ENCODE data around the gene FNIP1.
"Not testable (repeated sequence)": the region's sequence is repeated elsewhere in the genome, so short reads cannot be mapped to it uniquely, and the experiment has no call there.

Gene FNIP1

GRCh38 chr5:131786900-131787692, 9.7 kb downstream of the FNIP1 start:
- DNase-seq (ENCODE audit: low read depth in 3 of 3) = no peak

- DNase-seq (ENCODE audit: low read depth in 3 of 3) = no peak
Observed at GRCh38 chr5:131786036-131786435, 10.8 kb downstream of the FNIP1 start.

DNA sequence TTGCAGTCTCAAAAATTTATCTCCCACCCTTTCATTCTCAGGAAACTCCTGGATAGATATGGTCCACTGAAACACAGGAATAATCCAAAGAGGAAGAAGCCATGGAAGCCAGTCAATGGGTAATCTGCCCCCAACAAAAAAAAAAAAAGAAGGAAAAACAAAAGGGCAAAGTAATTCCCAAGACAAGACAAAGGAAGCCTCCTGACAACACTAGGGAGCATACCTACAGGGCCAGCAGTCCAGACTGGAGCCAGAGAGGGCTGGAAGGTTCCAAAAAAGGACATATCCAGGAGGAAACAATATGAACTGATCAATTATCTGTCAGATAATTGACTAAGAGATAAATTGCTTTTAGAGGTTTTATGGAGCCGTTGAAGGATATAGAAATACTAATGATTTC, 12.9 kb downstream of the FNIP1 start:
- no peak for DNase-seq (ENCODE audit: low read depth in 3 of 3)

DNA sequence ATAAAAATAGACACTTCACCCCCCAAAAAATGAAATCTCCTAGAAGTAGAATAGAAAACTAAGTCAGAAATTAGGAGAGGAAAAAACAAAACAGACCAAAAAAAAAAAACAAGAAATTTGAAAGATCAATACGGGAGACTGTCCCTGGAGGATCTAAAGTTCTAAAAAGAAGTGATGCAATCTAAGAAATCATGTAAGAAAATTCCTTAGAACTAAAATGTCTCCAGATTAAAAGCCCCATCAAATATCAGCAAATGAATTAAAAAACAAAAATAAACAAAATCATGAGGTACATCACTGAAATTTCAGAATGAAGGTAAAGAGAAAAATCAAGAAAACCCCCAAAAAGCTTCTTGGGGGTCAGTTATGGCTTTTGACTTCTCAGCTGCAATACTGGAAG, 13.5 kb downstream of the FNIP1 start:
- no peak for DNase-seq (ENCODE audit: low read depth in 3 of 3)

- DNase-seq (ENCODE audit: low read depth in 3 of 3) = no peak
Observed at GRCh38 chr5:131782717-131783116, 14.1 kb downstream of the FNIP1 start.

- DNase-seq (ENCODE audit: low read depth in 3 of 3) = not testable (repeated sequence)
Observed at GRCh38 chr5:131778141-131778540, 18.7 kb downstream of the FNIP1 start.

DNA sequence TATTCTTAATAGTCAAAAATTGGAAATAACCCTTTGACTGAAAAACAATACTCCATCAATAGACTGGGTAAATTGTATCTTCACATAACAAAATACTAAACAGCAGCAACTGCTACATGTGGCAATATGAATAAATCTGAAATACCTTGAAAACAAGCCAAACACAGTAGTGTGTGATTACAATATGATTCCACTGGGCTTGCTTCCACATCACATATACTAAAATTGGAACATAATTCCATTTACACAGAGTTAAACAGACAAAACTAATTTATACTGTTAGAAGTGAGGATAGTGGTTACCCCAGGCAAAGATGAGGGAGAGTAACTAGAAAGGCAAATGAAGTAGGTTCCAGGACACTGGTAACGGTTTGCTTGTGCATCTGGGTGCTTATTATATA, 20.4 kb downstream of the FNIP1 start:
- no peak for DNase-seq (ENCODE audit: low read depth in 3 of 3)

DNA sequence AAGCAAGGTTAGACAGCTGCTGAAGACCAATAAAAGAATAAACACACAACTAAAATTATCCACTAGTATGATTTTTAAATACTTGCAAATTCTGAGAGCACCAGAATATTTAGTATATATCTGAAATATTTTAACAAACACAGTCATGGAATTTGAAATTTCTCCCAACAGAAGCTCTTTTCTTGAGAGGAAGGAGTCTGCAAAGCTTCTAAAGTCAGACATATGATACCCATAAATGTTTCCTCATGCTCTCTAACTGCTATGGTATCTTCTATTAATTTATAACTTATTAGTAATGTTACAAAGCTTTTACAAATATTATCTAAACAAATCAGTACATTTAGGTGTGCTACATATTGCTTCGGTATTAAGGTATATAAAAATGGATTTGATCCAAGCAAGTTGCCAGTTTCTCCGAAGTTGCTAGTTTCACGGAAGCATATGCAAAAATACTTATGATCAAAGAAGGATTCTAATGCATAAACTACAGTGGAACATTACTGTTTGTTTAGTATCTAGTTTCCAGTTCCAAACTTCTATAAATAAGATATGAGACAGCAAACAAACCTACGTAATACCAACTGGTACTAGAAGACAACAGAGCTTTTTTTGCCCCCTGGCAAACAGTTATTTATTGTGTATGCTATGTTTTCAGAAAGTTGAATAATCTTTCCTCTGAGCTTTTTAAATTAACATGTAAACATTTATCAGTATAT, 22.0 kb downstream of the FNIP1 start:
- no peak for DNase-seq (ENCODE audit: low read depth in 3 of 3)

DNA sequence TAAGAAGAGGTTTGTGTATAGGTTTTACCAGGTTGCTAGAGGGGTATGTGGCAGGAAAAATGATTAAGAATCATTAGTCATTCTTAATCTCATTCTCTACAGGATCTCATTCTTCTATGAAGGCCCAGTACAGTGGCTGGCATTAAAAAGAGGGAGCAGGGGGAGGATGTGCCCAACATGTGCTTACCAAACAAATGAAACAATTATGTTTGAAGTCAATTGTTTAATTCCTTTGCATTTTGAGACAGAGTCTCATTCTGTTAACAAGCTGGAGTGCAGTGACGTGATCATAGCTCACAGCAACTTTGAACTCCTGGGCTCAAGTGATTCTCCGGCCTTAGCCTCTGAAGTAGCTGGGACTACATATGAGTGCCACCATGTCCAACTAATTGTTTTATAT, 23.0 kb downstream of the FNIP1 start:
- DNase-seq (ENCODE audit: low read depth in 3 of 3) = no peak

- no peak for DNase-seq (ENCODE audit: low read depth in 3 of 3)
Observed at GRCh38 chr5:131771692-131772091, 25.1 kb downstream of the FNIP1 start.

DNA sequence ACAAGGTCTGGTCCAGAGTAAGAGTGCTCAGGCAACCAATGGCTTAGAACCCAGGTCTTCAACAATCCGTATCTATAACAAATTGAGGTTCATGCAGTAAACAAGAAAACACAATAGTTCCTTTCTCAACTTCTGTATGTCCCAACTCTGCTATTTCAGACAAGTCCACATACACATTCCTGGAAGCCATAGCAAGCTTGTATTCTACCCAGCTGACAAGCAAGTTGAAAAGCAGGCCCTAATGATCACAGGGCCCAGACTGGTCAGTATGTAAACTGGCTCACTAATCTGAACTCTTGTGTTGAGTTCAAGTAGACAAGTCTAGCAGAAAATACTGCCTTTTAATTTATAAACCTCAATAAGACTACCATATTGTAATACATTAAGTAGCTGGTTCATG, 26.9 kb downstream of the FNIP1 start:
- no peak for DNase-seq (ENCODE audit: low read depth in 3 of 3)

DNA sequence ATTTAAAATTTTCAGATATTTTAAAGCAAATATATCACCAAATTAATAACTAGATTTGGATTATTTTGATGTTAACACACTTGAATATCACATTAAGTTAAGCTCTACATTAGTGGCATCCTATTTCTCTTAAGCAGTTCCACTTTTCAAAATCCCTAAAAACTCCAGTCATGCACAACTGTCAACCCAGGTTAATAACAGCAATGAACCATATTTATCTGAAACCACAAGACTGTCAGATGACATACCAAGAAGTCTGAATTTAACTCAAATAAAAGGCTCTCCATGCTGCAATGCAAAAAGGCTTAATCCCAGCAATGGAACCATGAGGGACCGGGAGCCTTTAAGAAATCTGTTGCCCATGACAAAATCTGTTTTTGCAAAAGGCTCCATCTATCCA, 27.5 kb downstream of the FNIP1 start:
- no peak for DNase-seq (ENCODE audit: low read depth in 3 of 3)

DNA sequence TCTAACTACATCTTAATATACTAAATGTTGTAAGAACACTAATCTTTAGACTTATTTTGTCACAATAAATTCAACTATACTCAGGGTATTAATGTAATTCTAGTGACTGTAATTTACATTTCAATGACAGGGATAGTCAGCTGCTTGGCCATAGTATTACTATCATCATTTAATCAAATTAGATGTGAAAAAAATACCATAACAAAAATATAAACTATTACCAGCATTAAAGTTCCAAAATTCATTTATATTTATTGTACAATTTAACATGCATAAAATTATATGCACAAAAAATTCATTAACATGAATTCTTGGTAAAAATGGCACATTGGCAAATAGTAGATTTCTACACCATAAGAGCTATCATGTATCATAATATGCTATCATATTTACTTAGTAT, 28.9 kb downstream of the FNIP1 start:
- DNase-seq (ENCODE audit: low read depth in 3 of 3) = no peak

DNA sequence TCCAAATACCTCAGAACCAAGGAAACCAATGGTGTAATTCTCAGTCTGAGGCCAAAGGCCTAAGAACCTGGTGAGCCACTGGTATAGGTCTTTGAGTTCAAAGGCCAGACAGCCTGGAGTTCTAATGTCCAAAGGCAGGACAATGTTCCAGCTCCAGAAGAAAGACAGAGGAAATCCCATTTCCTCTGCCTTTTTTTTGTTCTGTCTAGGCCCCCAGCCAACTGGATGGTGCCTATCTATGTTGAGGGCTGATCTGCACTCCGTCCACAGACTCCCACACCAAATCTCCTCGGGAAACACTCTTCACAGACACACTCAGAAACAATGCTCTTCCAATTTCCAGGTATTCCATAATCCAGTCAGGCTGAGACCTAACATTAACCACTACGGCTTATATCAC, 30.1 kb downstream of the FNIP1 start:
- DNase-seq (ENCODE audit: low read depth in 3 of 3) = no peak

- no peak for DNase-seq (ENCODE audit: low read depth in 3 of 3)
Observed at GRCh38 chr5:131765261-131765660, 31.6 kb downstream of the FNIP1 start.

DNA sequence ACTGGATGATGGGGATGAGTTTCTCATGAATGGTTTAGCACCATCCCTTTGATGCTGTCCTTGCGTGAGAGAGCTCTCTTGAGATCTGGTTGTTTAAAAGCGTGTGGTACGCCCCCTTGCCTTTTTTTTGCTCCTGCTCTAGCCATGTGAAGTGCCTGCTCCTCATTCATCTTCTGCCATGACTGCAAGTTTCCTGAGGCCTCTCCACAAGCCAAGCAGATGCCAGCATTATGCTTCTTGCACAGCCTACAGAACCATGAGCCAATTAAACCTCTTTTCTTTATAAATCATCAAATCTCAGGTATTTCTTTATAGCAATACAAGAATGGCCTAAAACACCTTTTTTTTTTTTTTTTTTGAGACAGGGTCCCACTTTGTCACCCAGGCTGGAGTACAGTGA, 32.8 kb downstream of the FNIP1 start:
- DNase-seq (ENCODE audit: low read depth in 3 of 3) = no peak

- no peak for DNase-seq (ENCODE audit: low read depth in 3 of 3)
Observed at GRCh38 chr5:131760793-131761192, 36.0 kb downstream of the FNIP1 start.

DNA sequence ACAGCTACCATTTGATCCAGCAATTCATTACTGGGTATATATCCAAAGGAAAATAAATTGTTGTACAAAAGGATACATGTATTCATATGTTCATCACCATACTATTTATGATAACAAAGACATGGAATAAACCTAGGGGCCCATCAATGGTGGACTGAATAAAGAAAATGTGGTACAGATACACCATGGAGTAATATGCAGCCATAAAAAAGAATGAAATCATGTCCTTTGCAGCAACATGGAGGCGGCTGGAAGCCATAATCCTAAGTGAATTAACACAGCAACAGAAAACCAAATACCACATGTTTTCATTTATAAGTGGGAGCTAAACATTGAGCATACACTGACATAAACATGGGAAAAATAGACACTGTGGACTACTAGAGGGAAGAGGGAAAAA, 37.1 kb downstream of the FNIP1 start:
- DNase-seq (ENCODE audit: low read depth in 3 of 3) = no peak

GRCh38 chr5:131758520-131758900, 38.3 kb downstream of the FNIP1 start:
- DNase-seq (ENCODE audit: low read depth in 3 of 3) = no peak

DNA sequence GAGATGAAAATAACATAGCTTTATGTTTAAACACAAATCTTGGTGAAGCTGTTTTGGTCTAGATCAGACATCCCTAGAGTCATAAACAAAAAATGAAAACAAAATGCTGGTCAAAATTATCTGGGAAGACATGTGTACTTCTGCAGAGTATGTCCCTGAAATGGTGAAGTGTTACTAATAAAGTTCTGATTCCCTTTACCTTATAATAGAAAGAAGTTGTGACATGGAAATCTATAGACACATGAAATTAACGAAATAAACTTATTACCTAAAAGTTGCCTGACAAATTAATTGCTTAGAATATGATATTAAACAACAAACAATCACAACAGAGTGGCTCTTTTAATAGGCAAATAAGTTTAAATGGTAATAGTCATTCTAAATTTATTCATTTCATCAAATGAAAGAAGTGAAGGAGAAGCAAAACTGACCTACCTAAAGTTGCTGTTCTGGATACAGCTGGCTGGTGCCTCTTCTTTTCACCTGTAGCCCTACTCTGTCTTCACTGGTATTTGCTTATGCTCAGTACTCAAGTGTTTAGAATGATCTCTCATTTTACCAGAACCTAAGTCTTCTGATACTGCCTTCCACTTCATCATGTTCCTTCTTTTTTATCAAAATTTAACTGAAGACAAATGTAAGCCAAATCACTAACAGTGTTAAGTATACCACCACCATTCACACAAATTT, 38.8 kb downstream of the FNIP1 start:
- DNase-seq (ENCODE audit: low read depth in 3 of 3) = no peak

GRCh38 chr5:131756942-131757341, 39.9 kb downstream of the FNIP1 start:
- DNase-seq (ENCODE audit: low read depth in 3 of 3) = no peak

DNA sequence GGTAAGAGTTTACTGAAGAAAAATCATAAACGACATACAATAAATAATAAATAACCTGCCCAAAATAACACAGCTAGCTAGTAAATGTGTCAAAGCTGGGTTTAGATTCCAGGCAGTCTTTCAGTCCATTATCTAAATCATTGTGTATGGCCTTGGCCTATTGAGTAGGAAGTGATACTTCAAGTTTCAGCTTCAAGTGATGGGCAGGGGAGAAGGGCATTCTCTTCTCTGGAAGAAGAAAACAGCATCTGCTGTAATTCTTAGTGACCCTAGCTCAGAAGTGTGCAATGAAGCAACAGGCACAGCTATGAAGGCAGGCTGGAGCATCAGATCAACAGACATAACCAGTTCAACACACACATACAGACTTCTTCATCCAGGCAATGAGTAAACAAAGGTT, 42.5 kb downstream of the FNIP1 start:
- DNase-seq (ENCODE audit: low read depth in 3 of 3) = no peak

- DNase-seq (ENCODE audit: low read depth in 3 of 3) = no peak
Observed at GRCh38 chr5:131751506-131751905, 45.3 kb downstream of the FNIP1 start.
